ENCODE data around the gene GLI3. TPM values are rescaled to one million over a fixed set of nuclear protein-coding genes. Genes with fewer than 3 reads are reported as not detected.

GLI3 gene
- total RNA-seq, 2 experiments from 2014 or later: 0.12 TPM; not detected in 1

- H3K27ac Mint-ChIP-seq: no peak overlapping the region
- POLR2A ChIA-PET: no interaction called here
- H3K4me1 Mint-ChIP-seq: no peaks in the 10 kb centered on the region
- H3K4me3 Mint-ChIP-seq: no peak overlapping the region
- H3K27me3 Mint-ChIP-seq: peaks cover 7% of the 10 kb centered on the region
- H3K36me3 Mint-ChIP-seq (ENCODE audit: low read depth): no peaks in the 10 kb centered on the region
- CTCF ChIA-PET: no interaction called here
- no peak for DNase-seq
- H3K9me3 Mint-ChIP-seq: no peaks in the 10 kb centered on the region
Measured at GRCh38 chr7:42170724-42171123, 66.3 kb downstream of the GLI3 start.

- Mint-ChIP-seq H3K36me3 (ENCODE audit: low read depth) (no peaks in the 10 kb centered on the region), H3K4me3 (no peak overlapping the region), H3K4me1 (no peaks in the 10 kb centered on the region), H3K9me3 (no peaks in the 10 kb centered on the region), H3K27me3 (peaks cover 7% of the 10 kb centered on the region), H3K27ac (no peak overlapping the region)
- ChIA-PET POLR2A (no interaction called here), CTCF (no interaction called here)
- DNase-seq: no peak
Measured at GRCh38 chr7:42168512-42168911, 68.5 kb downstream of the GLI3 start.

- no peak for DNase-seq
- Mint-ChIP-seq H3K27ac (no peak overlapping the region), H3K4me1 (no peaks in the 10 kb centered on the region), H3K4me3 (no peak overlapping the region), H3K9me3 (no peaks in the 10 kb centered on the region), H3K36me3 (ENCODE audit: low read depth) (no peaks in the 10 kb centered on the region), H3K27me3 (peaks cover 7% of the 10 kb centered on the region)
- CTCF ChIA-PET: no interaction called here
- POLR2A ChIA-PET: no interaction called here
Measured at GRCh38 chr7:42167631-42168236, 69.3 kb downstream of the GLI3 start.

- no peak for DNase-seq
- Mint-ChIP-seq H3K4me3 (no peak overlapping the region), H3K27ac (no peak overlapping the region), H3K9me3 (no peaks in the 10 kb centered on the region), H3K36me3 (ENCODE audit: low read depth) (no peaks in the 10 kb centered on the region), H3K27me3 (peaks cover 7% of the 10 kb centered on the region), H3K4me1 (no peaks in the 10 kb centered on the region)
- ChIA-PET POLR2A (no interaction called here), CTCF (no interaction called here)
Measured at GRCh38 chr7:42167206-42167605, 69.8 kb downstream of the GLI3 start.

GRCh38 chr7:42164881-42165428, 72.1 kb downstream of the GLI3 start:
- ChIA-PET POLR2A (no interaction called here), CTCF (no interaction called here)
- H3K4me3 Mint-ChIP-seq: no peak overlapping the region
- H3K27ac Mint-ChIP-seq: no peak overlapping the region
- no peaks in the 10 kb centered on the region for H3K9me3 Mint-ChIP-seq
- H3K4me1 Mint-ChIP-seq: no peaks in the 10 kb centered on the region
- H3K36me3 Mint-ChIP-seq (ENCODE audit: low read depth): no peaks in the 10 kb centered on the region
- no peak for DNase-seq
- peaks cover 7% of the 10 kb centered on the region for H3K27me3 Mint-ChIP-seq

- ChIA-PET POLR2A (no interaction called here), CTCF (no interaction called here)
- Mint-ChIP-seq H3K27me3 (no peaks in the 10 kb centered on the region), H3K4me3 (no peak overlapping the region), H3K9me3 (no peaks in the 10 kb centered on the region), H3K36me3 (ENCODE audit: low read depth) (no peaks in the 10 kb centered on the region), H3K4me1 (no peaks in the 10 kb centered on the region), H3K27ac (no peak overlapping the region)
- no peak for DNase-seq
Measured at GRCh38 chr7:42162560-42163325, 74.3 kb downstream of the GLI3 start.

GRCh38 chr7:42161719-42162118, 75.3 kb downstream of the GLI3 start:
- Mint-ChIP-seq H3K27ac (no peak overlapping the region), H3K27me3 (no peaks in the 10 kb centered on the region), H3K36me3 (ENCODE audit: low read depth) (no peaks in the 10 kb centered on the region), H3K4me3 (no peak overlapping the region), H3K9me3 (no peaks in the 10 kb centered on the region), H3K4me1 (no peaks in the 10 kb centered on the region)
- no peak for DNase-seq
- ChIA-PET POLR2A (no interaction called here), CTCF (no interaction called here)

- Mint-ChIP-seq H3K27me3 (no peaks in the 10 kb centered on the region), H3K4me1 (no peaks in the 10 kb centered on the region), H3K9me3 (no peaks in the 10 kb centered on the region), H3K36me3 (ENCODE audit: low read depth) (no peaks in the 10 kb centered on the region), H3K4me3 (no peak overlapping the region), H3K27ac (no peak overlapping the region)
- CTCF ChIA-PET: no interaction called here
- POLR2A ChIA-PET: no interaction called here
- DNase-seq: no peak
Measured at GRCh38 chr7:42161110-42161509, 75.9 kb downstream of the GLI3 start.

- H3K4me3 Mint-ChIP-seq: no peak overlapping the region
- no peaks in the 10 kb centered on the region for H3K36me3 Mint-ChIP-seq (ENCODE audit: low read depth)
- ChIA-PET POLR2A (no interaction called here), CTCF (interaction anchor here (0.7 kb wide), 1 partner anchor 20 kb away, joined by 3 read pairs; no protein-coding TSS in a partner anchor)
- DNase-seq: no peak
- H3K27ac Mint-ChIP-seq: no peak overlapping the region
- no peaks in the 10 kb centered on the region for H3K27me3 Mint-ChIP-seq
- H3K9me3 Mint-ChIP-seq: no peaks in the 10 kb centered on the region
- H3K4me1 Mint-ChIP-seq: no peaks in the 10 kb centered on the region
Measured at GRCh38 chr7:42159130-42159529, 77.9 kb downstream of the GLI3 start.

- Mint-ChIP-seq H3K9me3 (no peaks in the 10 kb centered on the region), H3K27ac (no peak overlapping the region), H3K36me3 (ENCODE audit: low read depth) (no peaks in the 10 kb centered on the region), H3K4me3 (no peak overlapping the region), H3K4me1 (no peaks in the 10 kb centered on the region), H3K27me3 (no peaks in the 10 kb centered on the region)
- ChIA-PET CTCF (no interaction called here), POLR2A (no interaction called here)
- no peak for DNase-seq
Measured at GRCh38 chr7:42156967-42157721, 79.9 kb downstream of the GLI3 start.

GRCh38 chr7:42156291-42156865, 80.6 kb downstream of the GLI3 start:
- no peak for DNase-seq
- H3K36me3 Mint-ChIP-seq (ENCODE audit: low read depth): no peaks in the 10 kb centered on the region
- no peaks in the 10 kb centered on the region for H3K9me3 Mint-ChIP-seq
- no peak overlapping the region for H3K27ac Mint-ChIP-seq
- CTCF ChIA-PET: no interaction called here
- H3K4me1 Mint-ChIP-seq: no peaks in the 10 kb centered on the region
- H3K27me3 Mint-ChIP-seq: no peaks in the 10 kb centered on the region
- no peak overlapping the region for H3K4me3 Mint-ChIP-seq
- POLR2A ChIA-PET: no interaction called here

GRCh38 chr7:42155584-42156290, 81.3 kb downstream of the GLI3 start:
- Mint-ChIP-seq H3K27ac (no peak overlapping the region), H3K36me3 (ENCODE audit: low read depth) (no peaks in the 10 kb centered on the region), H3K9me3 (no peaks in the 10 kb centered on the region), H3K4me3 (no peak overlapping the region), H3K27me3 (no peaks in the 10 kb centered on the region), H3K4me1 (no peaks in the 10 kb centered on the region)
- CTCF ChIA-PET: interaction anchor here (0.6 kb wide), 1 partner anchor 520 kb away, joined by 6 read pairs; no protein-coding TSS in a partner anchor
- POLR2A ChIA-PET: no interaction called here
- no peak for DNase-seq

GRCh38 chr7:42154173-42154572, 82.8 kb downstream of the GLI3 start:
- Mint-ChIP-seq H3K9me3 (no peaks in the 10 kb centered on the region), H3K4me3 (no peak overlapping the region), H3K36me3 (ENCODE audit: low read depth) (no peaks in the 10 kb centered on the region), H3K27ac (no peak overlapping the region), H3K27me3 (no peaks in the 10 kb centered on the region), H3K4me1 (no peaks in the 10 kb centered on the region)
- DNase-seq: no peak
- ChIA-PET POLR2A (no interaction called here), CTCF (no interaction called here)
